SKM-1 (cell line): ENCODE results near the gene MAP3K10.

Experiments
- DNase-seq: peaks from one replicate; lab custom pipeline; 2025; ENCODE audit not compliant: unreplicated experiment; lab: John Stamatoyannopoulos, UW

The MAP3K10 gene

DNA sequence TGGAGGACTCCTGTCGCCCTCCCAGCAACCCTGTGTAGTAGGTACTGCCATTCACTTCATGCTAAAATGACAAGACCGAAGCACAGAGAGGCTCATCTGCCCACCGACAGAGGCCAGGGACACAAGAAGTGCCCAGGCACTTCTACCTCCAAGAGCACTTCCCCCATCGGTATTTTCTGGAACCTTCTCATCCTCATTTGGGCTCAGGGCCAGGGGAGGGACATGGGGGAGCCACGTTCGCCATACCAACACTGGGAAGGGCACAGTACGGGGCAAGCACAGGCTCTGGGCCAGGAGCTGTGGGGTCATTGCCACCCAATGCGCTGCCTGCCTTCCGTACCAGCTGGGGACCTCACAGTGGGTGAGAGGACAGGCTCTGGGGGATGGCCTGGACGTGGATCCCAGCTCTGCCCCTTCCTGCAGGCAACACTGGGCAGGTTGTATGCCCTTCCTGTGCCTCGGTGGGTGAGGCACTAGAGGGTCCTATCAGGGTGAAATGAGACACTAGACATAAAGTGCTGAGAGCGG is 56.6 kb downstream of the MAP3K10 start:
- DNase-seq: no peak

DNA sequence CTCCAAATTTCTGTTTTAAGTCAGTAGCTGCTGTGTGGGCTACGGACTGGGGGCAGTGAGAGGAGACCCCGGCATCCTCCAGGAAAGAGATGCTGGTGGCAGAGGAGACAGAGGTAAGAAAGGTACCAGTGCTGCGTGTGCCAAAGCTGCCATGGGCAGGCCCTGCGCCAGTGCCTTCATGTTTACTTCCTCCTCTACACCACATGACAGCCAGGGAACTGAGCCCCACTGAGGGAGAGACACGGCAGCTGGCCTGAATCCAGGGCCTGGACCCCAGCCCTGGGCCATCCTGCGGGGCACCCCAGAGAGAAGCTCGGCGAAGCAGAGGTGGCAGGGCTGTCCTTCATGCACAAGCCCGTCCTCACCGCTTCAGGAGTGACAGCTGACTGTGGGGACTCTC is 58.0 kb downstream of the MAP3K10 start:
- DNase-seq: no peak

DNA sequence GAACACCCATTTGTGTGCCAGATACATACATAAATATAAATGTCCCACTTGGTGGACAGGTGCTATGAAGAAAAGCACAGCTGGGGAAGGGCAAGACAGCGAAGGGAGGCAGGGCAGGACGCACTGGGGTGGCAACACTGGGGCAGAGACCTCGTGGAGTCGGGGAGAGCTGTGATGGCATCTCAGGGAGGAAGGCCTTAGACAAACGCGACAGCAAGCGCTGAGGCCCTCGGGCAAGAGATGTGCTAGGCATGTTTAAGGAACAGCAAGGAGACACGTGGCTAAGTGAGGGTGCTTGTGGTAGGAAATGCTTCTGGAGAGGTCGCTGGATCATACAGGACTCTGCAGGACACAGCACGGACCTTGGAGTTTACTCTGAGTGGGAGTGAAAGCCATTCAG is 58.6 kb downstream of the MAP3K10 start:
- DNase-seq: no peak

DNA sequence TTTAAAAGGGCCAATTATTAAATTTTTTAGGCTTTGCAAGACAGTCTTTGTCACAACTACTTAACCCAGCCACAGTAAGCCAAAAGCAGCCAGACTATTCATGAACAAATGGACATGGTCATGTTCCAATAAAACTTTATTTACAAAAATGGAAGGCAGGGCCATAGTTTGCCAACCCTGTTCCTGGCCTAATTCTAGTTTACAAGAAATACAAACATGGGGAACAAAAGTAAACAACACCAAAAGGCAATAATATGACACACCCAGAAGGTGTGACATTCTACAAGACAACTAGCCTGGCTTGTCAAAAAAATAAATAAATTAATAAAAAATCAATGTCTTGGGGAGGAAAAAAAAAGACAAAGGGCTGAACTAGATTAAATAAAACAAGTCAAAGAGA is 60.0 kb downstream of the MAP3K10 start:
- DNase-seq: no peak

DNA sequence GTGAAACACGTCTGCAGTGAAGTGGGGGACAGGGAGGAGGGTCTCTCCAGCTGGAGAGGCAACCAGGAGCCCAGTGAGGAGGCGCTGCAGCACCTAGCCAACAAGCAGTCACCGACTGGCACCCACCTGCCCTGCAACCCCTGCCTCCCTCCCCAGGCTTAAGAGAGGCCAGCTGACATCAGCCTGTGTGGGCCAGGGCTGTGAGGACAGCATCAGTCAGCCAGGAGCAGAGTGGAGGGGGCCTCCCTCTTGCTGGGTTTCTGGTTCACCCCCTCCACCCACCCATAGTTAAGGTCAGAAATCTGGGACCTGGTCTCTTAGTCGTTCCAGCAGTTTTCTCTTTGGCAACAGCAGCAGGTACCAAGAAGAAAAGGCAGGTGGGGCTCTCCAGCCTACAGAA is 60.8 kb downstream of the MAP3K10 start:
- DNase-seq: no peak

DNA sequence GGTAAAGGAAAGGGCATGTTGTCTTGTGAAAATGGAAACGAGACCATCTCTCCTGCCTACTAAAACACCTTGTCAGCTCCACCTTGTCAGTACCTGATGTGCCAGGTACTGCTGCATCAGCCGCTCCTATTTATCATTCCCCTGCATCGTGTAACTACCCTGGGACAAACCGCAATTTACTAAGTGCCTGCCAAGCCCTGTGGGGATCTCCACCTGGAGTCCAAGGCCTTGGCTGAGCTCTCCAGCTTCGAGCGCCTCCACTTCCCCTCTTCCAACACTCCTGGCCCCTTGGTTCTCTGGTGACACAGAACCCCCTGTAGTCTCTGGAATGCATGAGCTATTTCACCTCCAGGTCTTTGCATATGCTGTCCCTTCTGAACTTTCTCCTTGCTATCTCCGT is 61.2 kb downstream of the MAP3K10 start:
- no peak for DNase-seq

DNA sequence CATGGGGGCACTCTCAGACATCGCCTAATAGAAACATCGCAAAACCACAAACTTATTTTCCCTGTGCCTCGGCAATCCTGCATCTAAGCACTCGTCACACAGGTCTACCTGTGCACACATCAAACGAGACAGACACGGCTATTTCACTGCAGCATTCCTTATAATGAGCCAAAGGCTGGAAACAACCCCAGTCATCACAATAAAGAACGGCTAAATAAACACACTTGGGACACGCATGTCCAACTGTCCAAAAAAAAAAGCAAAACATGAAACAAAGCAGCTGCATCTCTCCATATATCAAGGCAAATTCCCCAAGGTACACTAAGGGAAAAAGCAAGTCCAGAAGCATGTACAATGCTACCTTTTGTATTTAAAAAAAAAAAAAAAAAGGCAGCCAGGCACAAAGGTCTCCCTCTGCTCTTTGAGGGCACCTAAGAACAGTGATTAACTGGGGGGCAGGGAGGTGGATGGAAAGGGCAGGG is 62.4 kb downstream of the MAP3K10 start:
- no peak for DNase-seq

DNA sequence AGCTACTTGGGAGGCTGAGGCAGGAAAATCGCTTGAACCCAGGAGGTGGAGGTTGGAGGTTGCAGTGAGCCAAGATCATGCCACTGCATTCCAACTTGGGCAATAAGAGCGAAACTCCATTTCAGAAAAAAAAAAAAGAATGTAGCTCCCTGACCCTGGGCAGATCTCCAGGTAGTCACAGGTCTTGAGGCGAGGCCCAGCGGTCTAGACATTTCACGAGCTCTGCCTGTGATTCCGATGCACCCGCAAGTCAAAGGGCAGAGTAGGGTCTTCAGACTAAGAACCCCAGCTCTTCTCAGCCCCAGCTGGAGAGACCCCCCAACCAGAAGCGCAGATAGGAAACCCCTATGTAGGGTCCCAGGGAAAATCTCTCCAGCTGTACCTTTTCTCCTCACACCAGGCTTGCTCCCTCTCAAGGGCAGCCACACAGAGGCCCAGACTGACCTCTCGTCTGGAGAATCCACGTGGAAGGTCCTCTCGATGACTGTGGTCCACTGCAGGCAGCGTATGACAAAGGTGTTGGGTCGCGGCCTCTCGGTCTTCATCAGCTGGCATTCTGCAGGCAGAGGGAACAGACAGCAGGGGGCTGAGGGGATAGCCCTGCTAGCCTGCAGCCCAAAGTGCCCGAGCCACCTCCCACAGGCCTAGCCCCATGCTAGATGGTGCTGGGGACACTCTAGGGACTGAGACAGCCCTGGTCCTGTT is 63.6 kb downstream of the MAP3K10 start:
- DNase-seq: no peak

DNA sequence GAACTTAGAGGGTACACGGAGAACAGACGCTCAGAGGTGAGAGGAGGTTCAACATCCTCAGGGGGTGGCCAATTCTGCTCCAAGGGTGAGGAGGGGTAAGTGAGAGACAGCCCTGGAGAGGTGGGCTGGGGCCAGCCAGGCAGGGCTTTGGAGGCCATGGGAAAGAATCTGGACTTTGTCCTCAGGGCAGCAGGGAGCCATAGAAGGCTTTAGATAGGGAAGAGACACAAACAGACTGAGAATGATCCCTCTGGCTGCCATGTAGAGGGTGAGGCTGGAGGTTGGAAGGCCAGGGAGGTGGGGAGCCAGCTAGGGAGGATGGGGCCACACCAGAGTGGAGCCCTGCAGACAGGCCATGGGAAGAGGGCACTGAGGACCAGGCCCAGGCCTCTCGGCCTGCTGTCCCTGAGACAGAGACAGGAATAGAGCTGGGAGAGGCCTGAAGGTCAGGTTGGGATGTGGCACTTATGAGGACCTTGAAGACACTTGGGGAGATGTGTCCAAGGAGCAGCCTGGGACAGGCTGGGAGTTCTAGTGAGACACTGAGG is 64.5 kb downstream of the MAP3K10 start:
- DNase-seq: no peak

DNA sequence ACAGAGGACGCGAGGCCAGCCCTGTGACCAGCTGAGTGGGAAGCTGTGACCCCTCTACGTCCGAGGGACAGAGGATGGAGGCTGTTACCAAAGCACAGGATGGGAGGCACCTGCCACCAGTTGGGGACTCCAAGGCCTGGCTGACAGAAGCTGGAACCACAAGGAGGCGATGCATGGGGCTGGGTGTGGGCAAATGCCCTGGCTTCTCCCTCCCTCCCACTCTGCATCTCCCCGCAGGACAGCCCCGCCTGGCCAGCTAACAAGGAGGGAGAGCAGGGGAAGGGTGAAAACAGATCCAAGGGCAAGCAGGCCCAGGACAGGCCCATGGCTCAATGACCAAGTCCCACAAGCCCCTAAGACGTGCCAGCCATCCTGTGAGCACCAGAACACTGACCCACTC is 65.3 kb downstream of the MAP3K10 start:
- DNase-seq: no peak

DNA sequence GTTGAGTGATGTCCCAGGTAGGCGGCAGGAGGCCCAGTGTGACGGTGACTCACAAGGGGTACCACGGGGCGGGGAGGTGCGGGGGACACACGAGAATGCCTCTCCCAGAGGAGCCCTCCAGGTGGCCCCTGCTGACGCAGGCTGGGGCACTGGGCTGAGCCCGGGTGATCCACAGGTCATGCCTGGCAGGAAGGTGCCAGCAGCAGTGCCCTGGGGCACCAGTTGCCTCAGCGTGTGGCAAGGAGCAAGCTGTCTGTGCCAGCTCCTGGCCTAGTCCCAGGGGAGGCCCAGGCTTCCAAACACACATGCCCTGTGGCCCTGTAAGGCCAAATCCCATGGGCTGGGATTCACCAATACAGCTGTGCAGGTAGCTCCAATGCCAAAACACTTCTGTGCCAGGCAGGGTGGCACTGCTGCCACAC is 65.9 kb downstream of the MAP3K10 start:
- DNase-seq: no peak

DNA sequence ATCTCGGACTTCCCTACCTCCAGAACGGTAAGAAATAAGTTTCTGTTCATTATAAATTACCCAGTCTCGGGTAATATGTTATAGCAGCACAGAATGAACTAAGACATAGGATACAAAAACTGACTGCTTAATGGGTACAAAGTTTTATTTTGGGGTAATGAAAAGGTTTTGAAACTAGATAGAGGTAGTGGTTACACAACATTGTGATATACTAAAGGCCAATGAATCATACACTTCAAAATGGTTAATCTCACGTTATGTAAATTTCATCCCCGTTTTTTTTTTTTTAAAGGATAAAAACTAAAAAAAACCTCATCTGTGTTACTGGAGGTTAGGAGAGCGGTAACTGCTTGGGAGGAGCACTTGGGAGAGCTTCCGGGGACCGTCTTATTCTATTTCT is 70.4 kb downstream of the MAP3K10 start:
- no peak for DNase-seq

DNA sequence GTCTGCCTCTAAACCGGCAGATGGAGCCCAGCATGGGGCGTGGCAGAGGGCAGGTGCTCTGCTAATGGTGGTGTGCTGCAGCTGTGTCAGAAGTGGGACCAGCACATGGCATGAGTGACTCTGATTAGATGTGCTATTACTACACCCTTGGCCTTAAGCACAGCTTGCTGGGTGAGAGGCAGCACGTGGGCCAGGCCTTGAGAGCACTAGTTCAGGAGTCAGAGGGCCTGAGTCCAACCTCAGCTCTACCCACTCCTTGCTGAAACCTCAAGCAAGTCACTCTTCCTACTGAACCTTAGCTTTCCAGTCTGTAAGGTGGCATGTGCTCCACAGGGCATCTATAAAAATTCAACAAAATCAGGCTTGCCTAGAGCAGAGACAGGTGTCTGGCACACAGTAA is 71.2 kb downstream of the MAP3K10 start:
- no peak for DNase-seq

DNA sequence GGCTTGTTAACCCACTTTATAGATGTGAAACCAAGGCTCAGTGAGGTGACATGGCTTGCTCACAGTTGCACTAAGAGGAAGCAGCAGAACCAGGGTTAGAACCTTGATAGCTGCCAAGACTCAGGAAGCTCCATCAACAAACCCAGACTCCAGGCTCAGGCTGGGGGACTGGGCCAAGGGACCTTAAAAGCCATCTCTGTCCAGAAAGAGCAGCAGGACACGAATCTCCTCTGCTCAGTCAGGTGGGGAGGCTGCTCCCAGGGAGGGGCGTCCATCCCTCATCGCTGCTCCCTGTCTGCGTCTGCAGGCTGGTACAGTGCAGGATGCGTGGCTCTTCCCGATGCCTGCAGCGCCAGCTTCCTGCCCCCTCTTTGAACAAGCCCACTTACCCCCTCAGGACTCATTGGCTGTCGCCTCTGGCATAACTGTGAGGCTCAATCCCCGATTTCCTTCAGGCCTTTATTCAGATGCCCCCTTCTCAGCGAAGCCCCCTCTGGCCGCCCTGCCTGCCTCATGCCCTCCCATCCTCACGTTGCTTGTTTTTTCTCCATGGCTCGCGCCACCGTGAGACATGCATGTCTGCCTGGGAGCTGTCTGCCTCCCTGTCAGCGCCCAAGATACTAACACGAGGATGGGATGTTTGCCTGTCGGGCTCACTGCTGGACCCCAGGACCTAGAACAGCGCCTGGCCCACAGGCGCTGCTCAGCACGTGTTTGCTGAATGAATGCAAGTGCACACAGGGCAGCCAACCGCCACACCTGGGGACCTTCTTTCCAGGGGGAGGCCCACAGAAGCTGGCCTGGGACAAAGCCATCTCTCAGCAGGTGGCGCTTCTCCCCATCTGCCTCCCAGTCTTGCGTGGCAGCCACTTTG is 72.5 kb downstream of the MAP3K10 start:
- no peak for DNase-seq

DNA sequence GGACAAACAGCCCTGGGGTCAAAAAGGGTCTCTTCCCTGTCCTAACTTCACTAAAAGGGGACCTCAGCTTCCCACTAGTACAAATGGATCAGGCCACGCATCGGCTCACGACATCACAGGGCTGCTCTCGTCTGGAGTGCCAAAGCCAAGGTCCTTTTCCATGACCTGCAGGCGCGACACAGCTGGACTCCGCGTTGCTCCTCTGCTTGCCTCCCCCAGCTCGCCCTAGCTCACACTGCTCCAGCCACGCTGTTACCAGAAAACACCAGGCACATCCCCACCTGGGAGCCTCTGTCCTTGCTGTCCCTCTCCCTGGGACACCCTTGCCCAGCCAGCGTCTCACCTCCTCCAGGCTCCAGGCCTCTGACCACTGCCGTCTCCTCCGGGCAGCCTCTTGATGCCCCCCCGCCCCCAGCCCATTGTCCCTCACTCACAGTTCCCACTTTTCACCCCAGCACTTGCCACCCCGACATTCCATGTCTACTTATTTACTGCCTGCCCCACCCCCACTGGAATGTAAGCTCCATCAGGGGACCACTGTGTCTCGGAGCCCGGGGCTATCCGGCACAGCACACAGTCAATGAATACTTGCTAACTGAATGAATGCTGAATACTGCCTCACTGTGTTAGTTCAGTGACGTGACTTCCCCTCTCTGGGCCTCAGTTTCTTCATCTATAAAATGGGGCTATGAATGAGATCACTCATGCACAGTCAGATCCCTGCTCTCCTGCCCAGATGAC is 73.3 kb downstream of the MAP3K10 start:
- DNase-seq: no peak
